ENCODE results near the gene ZC3H12D.
"Not testable (repeated sequence)": the region's sequence is repeated elsewhere in the genome, so short reads cannot be mapped to it uniquely, and the experiment has no call there.

Gene ZC3H12D

GRCh38 chr6:149484733-149485700 lies at the start of gene ZC3H12D:
Gene ZC3H12D (minus strand): TSS chr6:149485014. CDS start chr6:149474543, 10,471 bp downstream.
- peak; percentile 78 for DNase-seq (ENCODE audit: low read depth)

GRCh38 chr6:149529650-149530049 lies 44.8 kb upstream of the ZC3H12D start:
- no peak for DNase-seq (ENCODE audit: low read depth)

GRCh38 chr6:149515494-149515893 lies 30.7 kb upstream of the ZC3H12D start:
- no peak for DNase-seq (ENCODE audit: low read depth)

GRCh38 chr6:149513915-149514314 lies 29.1 kb upstream of the ZC3H12D start:
- DNase-seq (ENCODE audit: low read depth): no peak

GRCh38 chr6:149510793-149511512 lies 26.1 kb upstream of the ZC3H12D start:
- DNase-seq (ENCODE audit: low read depth): no peak

- no peak for DNase-seq (ENCODE audit: low read depth)
Observed at GRCh38 chr6:149508485-149508884, 23.7 kb upstream of the ZC3H12D start.

GRCh38 chr6:149503872-149504271 lies 19.1 kb upstream of the ZC3H12D start:
- DNase-seq (ENCODE audit: low read depth): no peak

- DNase-seq (ENCODE audit: low read depth): no peak
Observed at GRCh38 chr6:149503276-149503675, 18.5 kb upstream of the ZC3H12D start.

GRCh38 chr6:149501768-149502167 lies 17.0 kb upstream of the ZC3H12D start:
- DNase-seq (ENCODE audit: low read depth): no peak

- no peak for DNase-seq (ENCODE audit: low read depth)
Observed at GRCh38 chr6:149501201-149501600, 16.4 kb upstream of the ZC3H12D start.

- no peak for DNase-seq (ENCODE audit: low read depth)
Observed at GRCh38 chr6:149500096-149500495, 15.3 kb upstream of the ZC3H12D start.

GRCh38 chr6:149499066-149499465 lies 14.3 kb upstream of the ZC3H12D start:
- DNase-seq (ENCODE audit: low read depth): peak; percentile 89

- no peak for DNase-seq (ENCODE audit: low read depth)
Observed at GRCh38 chr6:149497365-149497764, 12.6 kb upstream of the ZC3H12D start.

- DNase-seq (ENCODE audit: low read depth): peak; percentile 71
Observed at GRCh38 chr6:149496597-149496996, 11.8 kb upstream of the ZC3H12D start.

- not testable (repeated sequence) for DNase-seq (ENCODE audit: low read depth)
Observed at GRCh38 chr6:149495349-149496016, 10.7 kb upstream of the ZC3H12D start.

- not testable (repeated sequence) for DNase-seq (ENCODE audit: low read depth)
Observed at GRCh38 chr6:149494810-149495209, 10.0 kb upstream of the ZC3H12D start.

- DNase-seq (ENCODE audit: low read depth): no peak
Observed at GRCh38 chr6:149493761-149494320, 9.0 kb upstream of the ZC3H12D start.

- DNase-seq (ENCODE audit: low read depth): no peak
Observed at GRCh38 chr6:149492798-149493343, 8.1 kb upstream of the ZC3H12D start.

GRCh38 chr6:149489967-149490366 lies 5.2 kb upstream of the ZC3H12D start:
- no peak for DNase-seq (ENCODE audit: low read depth)

GRCh38 chr6:149488815-149489214 lies 4.0 kb upstream of the ZC3H12D start:
- no peak for DNase-seq (ENCODE audit: low read depth)

GRCh38 chr6:149487316-149487715 lies 2.5 kb upstream of the ZC3H12D start:
- no peak for DNase-seq (ENCODE audit: low read depth)
